ENCODE measurements around the gene DZIP1L.

The DZIP1L gene

DNA sequence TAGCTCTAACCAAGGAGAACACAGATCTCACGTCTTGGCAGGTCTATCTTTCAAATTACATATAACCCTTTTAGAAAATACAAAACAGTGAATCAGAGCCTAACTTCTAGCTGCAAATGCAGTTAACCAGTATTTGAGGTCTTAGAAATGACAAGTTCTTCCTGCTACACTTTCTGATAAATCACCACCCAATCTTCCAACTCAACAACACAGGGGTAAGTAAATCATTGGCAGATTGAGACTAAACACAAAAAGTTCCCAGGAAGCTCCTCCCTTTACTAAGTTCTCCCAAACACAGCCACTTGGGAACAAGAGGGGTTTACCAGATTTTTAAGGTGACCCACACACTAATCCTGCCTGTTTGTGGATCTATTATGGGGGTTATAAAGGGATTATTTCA, 16.8 kb upstream of the DZIP1L start, which contains the start of gene A4GNT:
Gene A4GNT (minus strand): TSS at position 152 of the 400 bp plus-strand sequence. CDS start 1,134 bp downstream, outside the sequence.
- Mint-ChIP-seq H3K4me3 (no peak within 1 kb of the TSS), H3K27ac (no peak within 1 kb of the TSS), H3K9me3 (no peaks in the 10 kb centered on the region), H3K4me1 (no peaks in the 10 kb centered on the region), H3K36me3 (ENCODE audit: low read depth) (no peaks in the 10 kb centered on the region), H3K27me3 (ENCODE audit: low read depth, poor library complexity) (peaks cover 14% of the 10 kb centered on the region)
- DNase-seq, result no peak
- TF ChIP-seq, protein P1, sequence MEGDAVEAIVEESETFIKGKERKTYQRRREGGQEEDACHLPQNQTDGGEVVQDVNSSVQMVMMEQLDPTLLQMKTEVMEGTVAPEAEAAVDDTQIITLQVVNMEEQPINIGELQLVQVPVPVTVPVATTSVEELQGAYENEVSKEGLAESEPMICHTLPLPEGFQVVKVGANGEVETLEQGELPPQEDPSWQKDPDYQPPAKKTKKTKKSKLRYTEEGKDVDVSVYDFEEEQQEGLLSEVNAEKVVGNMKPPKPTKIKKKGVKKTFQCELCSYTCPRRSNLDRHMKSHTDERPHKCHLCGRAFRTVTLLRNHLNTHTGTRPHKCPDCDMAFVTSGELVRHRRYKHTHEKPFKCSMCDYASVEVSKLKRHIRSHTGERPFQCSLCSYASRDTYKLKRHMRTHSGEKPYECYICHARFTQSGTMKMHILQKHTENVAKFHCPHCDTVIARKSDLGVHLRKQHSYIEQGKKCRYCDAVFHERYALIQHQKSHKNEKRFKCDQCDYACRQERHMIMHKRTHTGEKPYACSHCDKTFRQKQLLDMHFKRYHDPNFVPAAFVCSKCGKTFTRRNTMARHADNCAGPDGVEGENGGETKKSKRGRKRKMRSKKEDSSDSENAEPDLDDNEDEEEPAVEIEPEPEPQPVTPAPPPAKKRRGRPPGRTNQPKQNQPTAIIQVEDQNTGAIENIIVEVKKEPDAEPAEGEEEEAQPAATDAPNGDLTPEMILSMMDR (IDR thresholded peaks at IDR 0.05), result no peak

DNA sequence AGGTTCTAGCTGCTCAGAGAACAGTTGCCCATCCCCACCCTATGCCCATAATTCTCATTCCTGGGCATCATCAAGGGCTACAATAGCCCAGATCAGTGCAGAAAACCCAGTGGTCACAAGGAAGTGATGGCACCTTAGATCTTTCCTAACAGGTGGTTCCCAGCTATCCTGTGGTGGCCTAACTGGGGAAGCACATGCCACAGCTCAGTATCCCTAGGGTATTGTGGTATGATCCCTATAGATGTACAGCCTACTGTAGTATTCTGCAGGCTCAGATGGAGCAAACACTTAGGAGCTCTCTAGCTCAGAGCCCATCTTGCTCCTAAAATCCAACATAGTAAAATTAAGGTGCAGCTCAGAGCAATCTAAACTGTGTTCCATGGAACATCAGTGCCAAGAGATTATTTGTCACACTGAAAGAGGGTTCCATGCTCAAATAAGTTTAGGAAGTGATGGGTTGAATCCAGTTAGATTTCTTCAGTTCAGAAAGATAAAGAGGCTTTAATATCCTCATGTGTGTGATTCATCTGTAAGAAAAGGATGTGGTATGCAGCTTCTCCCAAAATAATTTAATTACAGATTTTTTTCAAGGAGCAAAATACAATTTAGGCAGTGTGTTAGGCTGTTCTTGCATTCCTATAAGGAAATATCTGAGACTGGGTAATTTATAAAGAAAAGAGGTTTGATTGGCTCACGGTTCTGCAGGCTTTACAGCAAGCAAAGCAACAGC, 12.4 kb upstream of the DZIP1L start:
- TF ChIP-seq, protein P1 (IDR thresholded peaks at IDR 0.05), result no peak
- H3K27me3 Mint-ChIP-seq (ENCODE audit: low read depth, poor library complexity), result peaks cover 11% of the 10 kb centered on the region
- no peak for DNase-seq
- no peak overlapping the region for H3K4me3 Mint-ChIP-seq
- H3K9me3 Mint-ChIP-seq, result peaks cover 18% of the 10 kb centered on the region
- no peak overlapping the region for H3K27ac Mint-ChIP-seq
- no peaks in the 10 kb centered on the region for H3K36me3 Mint-ChIP-seq (ENCODE audit: low read depth)
- H3K4me1 Mint-ChIP-seq, result peaks cover 15% of the 10 kb centered on the region

DNA sequence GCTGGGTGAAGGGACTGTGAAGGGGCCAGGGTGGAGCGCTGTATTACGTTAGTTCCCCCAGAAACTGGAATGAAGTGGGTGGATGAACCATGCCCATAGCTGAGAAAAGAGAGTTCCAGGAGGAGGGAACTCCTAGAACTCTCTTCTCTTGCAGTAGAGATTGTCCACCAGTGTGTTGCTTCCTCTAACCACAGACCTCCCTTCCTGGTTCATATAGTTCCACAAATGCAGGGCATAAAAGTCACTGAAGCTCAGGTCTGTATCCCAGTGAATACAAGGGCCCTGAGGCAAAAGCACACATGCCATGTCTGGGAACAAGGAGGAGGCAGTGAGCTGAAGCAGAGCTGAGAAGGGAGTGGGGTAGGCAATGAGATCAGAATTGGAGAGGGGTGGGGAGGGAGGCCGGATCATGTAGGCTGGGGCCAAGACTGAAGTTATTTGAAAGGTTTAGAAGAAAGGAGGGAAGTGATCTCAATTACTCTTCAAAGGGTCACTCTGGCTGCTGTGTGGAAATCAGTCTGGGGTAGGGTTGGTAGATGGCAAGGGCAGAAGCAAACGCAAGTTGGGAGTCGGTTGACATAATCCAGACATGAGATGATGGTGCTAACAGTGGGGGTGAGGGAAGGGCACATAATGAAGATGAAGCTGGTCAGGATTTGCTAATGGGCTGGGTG, 10.3 kb upstream of the DZIP1L start:
- Mint-ChIP-seq H3K36me3 (ENCODE audit: low read depth) (no peaks in the 10 kb centered on the region), H3K4me1 (peaks cover 15% of the 10 kb centered on the region), H3K9me3 (peaks cover 18% of the 10 kb centered on the region), H3K27ac (peak overlapping the region; percentile 67), H3K27me3 (ENCODE audit: low read depth, poor library complexity) (peaks cover 3% of the 10 kb centered on the region), H3K4me3 (no peak overlapping the region)
- TF ChIP-seq, protein P1 (IDR thresholded peaks at IDR 0.05), result no peak
- no peak for DNase-seq

DNA sequence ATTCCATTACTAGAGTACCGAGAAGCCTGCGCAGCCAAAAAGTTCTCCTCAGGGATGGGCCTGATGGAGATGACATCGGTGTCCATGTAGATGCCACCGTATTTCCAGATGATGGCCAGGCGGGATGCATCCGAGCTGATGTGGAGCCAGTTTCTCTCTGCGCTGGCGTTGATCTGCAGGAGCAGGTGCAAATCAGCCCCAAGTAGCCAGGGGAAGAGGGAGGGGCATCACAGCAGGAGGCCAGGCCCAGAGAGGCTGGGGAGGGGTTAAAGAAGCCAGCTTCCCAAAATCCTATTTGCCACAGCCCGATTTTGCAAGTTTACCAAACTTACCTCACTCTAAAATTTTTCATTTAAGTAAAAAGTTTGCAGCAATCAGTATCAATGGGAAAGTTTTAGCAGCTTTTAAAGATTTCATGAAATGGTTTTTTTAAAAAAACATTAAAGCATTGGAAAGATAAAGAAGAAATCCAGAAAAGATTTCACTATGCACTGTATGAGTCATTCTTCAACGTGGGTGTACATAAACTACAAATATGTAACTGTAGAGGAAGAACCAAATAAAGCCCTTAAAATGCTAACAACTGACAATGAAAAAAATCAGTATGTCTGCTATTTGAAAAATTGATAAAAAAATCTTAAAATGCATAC, 9.4 kb upstream of the DZIP1L start:
- peaks cover 18% of the 10 kb centered on the region for H3K9me3 Mint-ChIP-seq

DNA sequence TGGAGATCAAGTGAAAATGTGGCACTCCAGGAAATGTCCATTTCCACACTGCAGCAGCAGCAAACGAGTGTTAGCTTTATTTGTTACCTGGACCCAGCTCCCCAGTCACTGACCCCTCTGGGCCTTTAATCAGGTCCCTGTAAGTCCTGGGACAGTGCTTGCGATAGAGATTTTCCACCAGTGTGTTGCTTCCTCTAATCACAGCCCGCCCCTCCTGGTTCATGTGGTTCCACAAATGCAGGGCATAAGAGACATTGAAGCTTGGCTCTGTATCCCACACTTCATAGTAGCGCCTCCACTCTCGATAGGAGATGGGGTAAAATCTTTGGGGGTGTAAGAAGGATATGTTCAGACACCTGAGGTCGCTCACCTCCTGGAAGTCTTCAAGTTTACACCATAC, 8.8 kb upstream of the DZIP1L start:
- no peak overlapping the region for H3K4me3 Mint-ChIP-seq
- TF ChIP-seq, protein P1 (IDR thresholded peaks at IDR 0.05), result no peak
- no peak overlapping the region for H3K27ac Mint-ChIP-seq
- no peaks in the 10 kb centered on the region for H3K36me3 Mint-ChIP-seq (ENCODE audit: low read depth)
- DNase-seq, result no peak
- peaks cover 18% of the 10 kb centered on the region for H3K9me3 Mint-ChIP-seq
- H3K27me3 Mint-ChIP-seq (ENCODE audit: low read depth, poor library complexity), result peaks cover 3% of the 10 kb centered on the region
- peaks cover 15% of the 10 kb centered on the region for H3K4me1 Mint-ChIP-seq

More for the DNA sequence above, 9.4 kb upstream of the DZIP1L start:
- Mint-ChIP-seq H3K4me3 (no peak overlapping the region), H3K36me3 (ENCODE audit: low read depth) (no peaks in the 10 kb centered on the region), H3K27me3 (ENCODE audit: low read depth, poor library complexity) (peaks cover 3% of the 10 kb centered on the region), H3K4me1 (peaks cover 15% of the 10 kb centered on the region), H3K27ac (no peak overlapping the region)
- TF ChIP-seq, protein P1 (IDR thresholded peaks at IDR 0.05), result no peak
- no peak for DNase-seq

Data from nephron progenitor cell (in vitro differentiated cells).